ENCODE data around the gene CREB1. TPM values are rescaled to one million over a fixed set of nuclear protein-coding genes. Genes with fewer than 3 reads are reported as not detected.

CREB1 gene
- total and polyA plus RNA-seq, 9 of the 15 experiments (the other 6 are each of a cell fraction or from before 2014, with no cell fraction given): 8.9 to 51.3 (median 19.5) TPM

GRCh38 chr2:207633686-207634085 lies 103.9 kb downstream of the CREB1 start:
- no peak overlapping the region; the same call in 2 of the 3 replicates for H3K27ac ChIP-seq (ENCODE audit: extremely low read depth, low read depth, low read length)
- H2AFZ ChIP-seq (ENCODE audit: low read depth, low read length): no peak overlapping the region; the same call in 1 of the 2 replicates
- H3K4me2 ChIP-seq (ENCODE audit: insufficient read depth, low read length): no peak overlapping the region
- intact Hi-C loops (cut with micrococcal nuclease) (no loop called here), in situ Hi-C loops (cut with MboI) (no loop called here)
- TF ChIP-seq ZNF24 (IDR thresholded peaks at IDR 0.05) (peak; percentile 82), ZNF764 (CRISPR knock-in tag; IDR thresholded peaks at IDR 0.05; ENCODE audit: low read depth) (no peak)
- no peaks in the 10 kb centered on the region for H3K36me3 ChIP-seq (ENCODE audit: control insufficient read depth, insufficient read depth, low read length)
- peaks cover 4 to 11% of the 10 kb centered on the region in 2 experiments; a peak in 3 of 5 replicates for H3K4me1 ChIP-seq (replicated peaks in 1 of 2; ENCODE audit: control insufficient read depth in 2 of 2, insufficient read depth in 2 of 2, low read length in 2 of 2)
- ATAC-seq (no peak), FAIRE-seq (no peak), DNase-seq (ENCODE audit: extremely low read depth in 1 of 4, low spot score in 3 of 4) (no peak)
- BruUV-seq (replicated peaks): no TSS peak
- H3K79me2 ChIP-seq (ENCODE audit: control insufficient read depth, insufficient read depth, low read length): no peaks in the 10 kb centered on the region
- CTCF ChIA-PET (ENCODE audit: low intra/inter-chr PET ratio): no interaction called here
- POLR2A ChIA-PET: interaction anchor here (0.6 kb wide), 1 partner anchor 1682 kb away, joined by 4 read pairs; no protein-coding TSS in a partner anchor
- no peaks in the 10 kb centered on the region for H4K20me1 ChIP-seq (replicated peaks; ENCODE audit: control insufficient read depth, insufficient read depth, low read length)
- no peak overlapping the region for H3K4me3 ChIP-seq
- no peaks in the 10 kb centered on the region for H3K9me3 ChIP-seq (replicated peaks; ENCODE audit: control insufficient read depth, insufficient read depth, low read depth, low read length)
- WGBS (ENCODE audit: insufficient coverage, low coverage, missing lambda C conversion rate): 51% methylated on average over 3 of the region's 3 CpGs
- H3K27me3 ChIP-seq (ENCODE audit: control insufficient read depth in 2 of 2, insufficient read depth in 2 of 2, low read length in 2 of 2): no peaks in the 10 kb centered on the region
- H3K9me1 ChIP-seq (ENCODE audit: control insufficient read depth, insufficient read depth, low read length): no peaks in the 10 kb centered on the region
- H3K9ac ChIP-seq (ENCODE audit: insufficient read depth in 1 of 2, low read depth in 2 of 2, low read length in 2 of 2): no peak overlapping the region

GRCh38 chr2:207635468-207636200 lies 105.9 kb downstream of the CREB1 start:
- intact Hi-C loops (cut with micrococcal nuclease): no loop called here
- peaks cover 4 to 11% of the 10 kb centered on the region in 2 experiments; a peak in 3 of 5 replicates for H3K4me1 ChIP-seq (replicated peaks in 1 of 2; ENCODE audit: control insufficient read depth in 2 of 2, insufficient read depth in 2 of 2, low read length in 2 of 2)
- H3K79me2 ChIP-seq (ENCODE audit: control insufficient read depth, insufficient read depth, low read length): no peaks in the 10 kb centered on the region
- POLR2A ChIA-PET: no interaction called here
- ATAC-seq (peak; percentile 49; the same call in 2 of the 3 replicates), FAIRE-seq (no peak), DNase-seq (ENCODE audit: extremely low read depth in 1 of 4, low spot score in 3 of 4) (peak in 1 of 4 experiments; percentile 24)
- H3K4me2 ChIP-seq (ENCODE audit: insufficient read depth, low read length): no peak overlapping the region
- H3K36me3 ChIP-seq (ENCODE audit: control insufficient read depth, insufficient read depth, low read length): no peaks in the 10 kb centered on the region
- no peaks in the 10 kb centered on the region for H3K27me3 ChIP-seq (ENCODE audit: control insufficient read depth in 2 of 2, insufficient read depth in 2 of 2, low read length in 2 of 2)
- in situ Hi-C loops (cut with MboI): no loop called here
- CTCF ChIA-PET (ENCODE audit: low intra/inter-chr PET ratio): no interaction called here
- 30% methylated on average over 10 of the region's 11 CpGs for WGBS (ENCODE audit: insufficient coverage, low coverage, missing lambda C conversion rate)
- H3K4me3 ChIP-seq: no peak overlapping the region
- H3K27ac ChIP-seq (ENCODE audit: extremely low read depth, low read depth, low read length): no peak overlapping the region
- no peaks in the 10 kb centered on the region for H3K9me3 ChIP-seq (replicated peaks; ENCODE audit: control insufficient read depth, insufficient read depth, low read depth, low read length)
- no peak overlapping the region for H2AFZ ChIP-seq (ENCODE audit: low read depth, low read length)
- no peaks in the 10 kb centered on the region for H3K9me1 ChIP-seq (ENCODE audit: control insufficient read depth, insufficient read depth, low read length)
- BruUV-seq (replicated peaks): no TSS peak
- H3K9ac ChIP-seq (ENCODE audit: insufficient read depth in 1 of 2, low read depth in 2 of 2, low read length in 2 of 2): no peak overlapping the region
- H4K20me1 ChIP-seq (replicated peaks; ENCODE audit: control insufficient read depth, insufficient read depth, low read length): no peaks in the 10 kb centered on the region
- TF ChIP-seq PHTF2 (CRISPR knock-in tag; IDR thresholded peaks at IDR 0.05) (no peak), FOSL1 (tag; conservative IDR thresholded peaks at IDR 0.05) (peak; percentile 36), ARID2 (IDR thresholded peaks at IDR 0.05) (no peak), U2AF1 (optimal IDR thresholded peaks at IDR 0.05; ENCODE audit: low read depth, low read length) (no peak), SMARCB1 (IDR thresholded peaks at IDR 0.05; ENCODE audit: insufficient read length, low read depth) (no peak), ETS2 (tag; IDR thresholded peaks at IDR 0.05; ENCODE audit: borderline replicate concordance, poor library complexity, severe bottlenecking) (no peak), JUND (IDR thresholded peaks at IDR 0.05; ENCODE audit: borderline replicate concordance, low read depth, low read length) (peak; percentile 59), JUND (tag; IDR thresholded peaks at IDR 0.05; ENCODE audit: borderline replicate concordance, low read depth, low read length) (no peak), TGIF2 (CRISPR knock-in tag; IDR thresholded peaks at IDR 0.05) (no peak), ILK (tag; IDR thresholded peaks at IDR 0.05; ENCODE audit: borderline replicate concordance, low read depth) (no peak), L3MBTL2 (IDR thresholded peaks at IDR 0.05) (no peak), FIP1L1 (IDR thresholded peaks at IDR 0.05; ENCODE audit: low read depth, low read length, poor library complexity, severe bottlenecking) (no peak), TAF1 (IDR thresholded peaks at IDR 0.05; ENCODE audit: control insufficient read depth, extremely low read depth, insufficient read depth, low read length, severe bottlenecking) (no peak)

Data from K562 (cell line).